Activated naive CD4-positive, alpha-beta T cell treated with anti-CD3 and anti-CD28 coated beads, Interleukin-2, amount 10 ng/mL, durations not matched to agents 7 days and 5 days (primary cell): ENCODE measurements around the gene CYTH4.
A peak's percentile ranks its signal among the peaks of the same experiment; 100 is the strongest.
"Not testable (repeated sequence)": the region's sequence is repeated elsewhere in the genome, so short reads cannot be mapped to it uniquely, and the experiment has no call there.

ENCODE experiments used
- CTCF ChIA-PET: fragments of 350-600 bp; sonication (Branson Sonifier 250); formaldehyde crosslinking; loops from one replicate; lab custom pipeline; 2021; ENCODE audit warnings: antibody characterized with exemption; lab: Charles Lee
- DNase-seq: peaks from one replicate; pipeline ENCODE4 v3.0.0-alpha.2; 2020
- H3K27ac Mint-ChIP-seq: one replicate; pipeline ENCODE4 v1.8.0; 2021; ENCODE audit warnings: mild to moderate bottlenecking, moderate library complexity, mixed read lengths
- H3K27me3 Mint-ChIP-seq: one replicate; pipeline ENCODE4 v1.8.0; 2021; ENCODE audit warnings: mild to moderate bottlenecking, mixed read lengths
- H3K36me3 Mint-ChIP-seq: one replicate; pipeline ENCODE4 v1.8.0; 2021; ENCODE audit warnings: mixed read lengths
- H3K4me1 Mint-ChIP-seq: one replicate; pipeline ENCODE4 v1.8.0; 2021; ENCODE audit warnings: mixed read lengths
- H3K4me3 Mint-ChIP-seq: one replicate; pipeline ENCODE4 v1.8.0; 2021; ENCODE audit warnings: mild to moderate bottlenecking, moderate library complexity, mixed read lengths
- H3K9me3 Mint-ChIP-seq: one replicate; pipeline ENCODE4 v1.8.0; 2021; ENCODE audit warnings: mixed read lengths

The CYTH4 gene

DNA sequence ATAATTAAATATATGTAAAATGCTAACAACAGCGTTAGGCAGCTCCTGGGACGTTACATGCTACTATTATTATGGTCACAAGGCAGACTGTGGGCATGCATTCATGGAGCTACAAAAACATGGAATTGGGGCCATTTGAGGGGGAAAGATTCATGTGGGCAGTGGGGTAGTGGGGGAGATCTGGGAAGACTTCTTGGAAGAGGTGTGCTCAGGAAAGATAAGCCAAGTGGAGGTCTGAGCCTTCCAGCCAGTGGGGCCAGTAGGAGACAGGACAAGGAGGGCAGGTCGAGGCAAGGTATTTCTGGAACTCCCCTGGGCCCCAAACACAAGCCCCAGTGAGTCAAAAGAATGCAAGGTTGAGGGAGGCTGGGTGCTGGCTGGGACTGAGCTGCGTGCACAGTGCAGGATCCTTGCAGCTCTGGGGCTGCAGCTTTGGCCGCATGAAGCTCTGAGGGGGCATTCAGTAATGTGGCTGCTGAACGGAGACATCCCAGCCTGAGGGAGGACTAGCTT, 35.4 kb downstream of the CYTH4 start:
- Mint-ChIP-seq H3K4me1 (peaks cover 35% of the 10 kb centered on the region), H3K4me3 (no peak overlapping the region), H3K27me3 (peaks cover 59% of the 10 kb centered on the region), H3K9me3 (no peaks in the 10 kb centered on the region), H3K27ac (peak overlapping the region; percentile 1), H3K36me3 (peaks cover 15% of the 10 kb centered on the region)
- CTCF ChIA-PET, result interaction anchor here (0.8 to 6.2 kb wide), 14 partner anchors 9 to 275 kb away, joined by 3 to 74 read pairs (median 6); partner anchors contain the start of gene ELFN2
- no peak for DNase-seq

DNA sequence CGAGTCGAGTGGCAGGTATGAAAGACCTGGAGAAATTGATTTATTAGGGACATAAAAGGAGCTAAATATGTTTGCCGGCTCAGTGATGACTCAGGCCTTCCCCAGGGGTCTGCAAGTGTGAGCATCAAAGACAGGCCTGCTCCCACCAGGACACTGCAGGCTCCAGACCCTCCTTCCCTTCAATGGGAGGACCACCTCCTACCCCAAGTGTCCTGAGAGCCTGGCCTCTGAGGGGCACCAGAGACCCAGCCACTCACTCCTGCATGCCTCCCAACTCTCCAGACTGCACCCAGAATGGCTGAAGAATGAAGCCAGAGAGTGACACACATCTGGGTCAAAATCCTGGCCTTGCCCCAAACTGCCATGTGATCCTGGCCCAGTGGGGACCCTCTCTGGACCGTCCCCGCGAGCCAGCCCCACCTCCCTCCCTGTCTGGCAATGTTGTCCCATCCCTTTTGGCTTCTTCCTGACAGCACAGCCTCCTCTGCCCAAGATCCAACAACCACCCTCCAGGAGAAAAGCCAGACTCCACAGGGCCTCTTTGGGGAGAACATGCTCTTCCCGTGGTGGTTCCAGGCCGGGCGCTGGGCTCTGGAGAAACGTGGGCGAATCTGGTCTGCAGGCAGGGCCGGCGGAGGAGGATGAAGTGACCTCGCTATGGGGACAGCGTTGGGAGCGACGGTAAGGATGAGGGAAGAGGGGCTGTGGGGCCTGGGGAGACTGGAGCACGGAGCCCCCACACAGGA, 36.2 kb downstream of the CYTH4 start:
- Mint-ChIP-seq H3K4me1 (peaks cover 30% of the 10 kb centered on the region), H3K27me3 (peaks cover 67% of the 10 kb centered on the region), H3K36me3 (peaks cover 9% of the 10 kb centered on the region), H3K9me3 (no peaks in the 10 kb centered on the region), H3K27ac (no peak overlapping the region), H3K4me3 (no peak overlapping the region)
- DNase-seq, result no peak
- CTCF ChIA-PET, result interaction anchor here (0.8 to 6.2 kb wide), 9 partner anchors 13 to 274 kb away, joined by 3 to 74 read pairs (median 6); partner anchors contain the start of gene ELFN2

DNA sequence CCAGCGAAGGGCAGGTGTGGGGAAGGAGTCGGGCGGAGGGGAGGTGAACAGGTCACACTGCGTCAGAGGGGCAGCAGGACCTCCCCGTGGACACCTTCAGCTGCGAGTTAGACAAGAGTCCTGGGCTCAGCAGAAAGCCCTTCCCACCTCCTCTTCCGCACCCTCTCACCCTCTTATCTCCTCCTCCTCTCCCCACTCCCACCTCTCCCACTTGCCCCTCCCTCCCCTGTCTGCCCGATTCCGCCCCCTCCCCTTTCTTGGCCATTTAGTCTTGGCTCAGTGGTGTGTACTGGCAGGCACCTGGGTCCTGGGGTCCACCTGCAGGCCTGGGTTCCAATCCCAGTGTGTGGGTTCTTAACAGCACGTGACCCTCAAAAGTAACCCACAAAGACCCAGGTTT, 37.2 kb downstream of the CYTH4 start:
- peaks cover 2% of the 10 kb centered on the region for H3K36me3 Mint-ChIP-seq
- no peak for DNase-seq
- peaks cover 76% of the 10 kb centered on the region for H3K27me3 Mint-ChIP-seq
- CTCF ChIA-PET, result no interaction called here
- H3K27ac Mint-ChIP-seq, result no peak overlapping the region
- no peaks in the 10 kb centered on the region for H3K9me3 Mint-ChIP-seq
- peaks cover 22% of the 10 kb centered on the region for H3K4me1 Mint-ChIP-seq
- H3K4me3 Mint-ChIP-seq, result no peak overlapping the region

DNA sequence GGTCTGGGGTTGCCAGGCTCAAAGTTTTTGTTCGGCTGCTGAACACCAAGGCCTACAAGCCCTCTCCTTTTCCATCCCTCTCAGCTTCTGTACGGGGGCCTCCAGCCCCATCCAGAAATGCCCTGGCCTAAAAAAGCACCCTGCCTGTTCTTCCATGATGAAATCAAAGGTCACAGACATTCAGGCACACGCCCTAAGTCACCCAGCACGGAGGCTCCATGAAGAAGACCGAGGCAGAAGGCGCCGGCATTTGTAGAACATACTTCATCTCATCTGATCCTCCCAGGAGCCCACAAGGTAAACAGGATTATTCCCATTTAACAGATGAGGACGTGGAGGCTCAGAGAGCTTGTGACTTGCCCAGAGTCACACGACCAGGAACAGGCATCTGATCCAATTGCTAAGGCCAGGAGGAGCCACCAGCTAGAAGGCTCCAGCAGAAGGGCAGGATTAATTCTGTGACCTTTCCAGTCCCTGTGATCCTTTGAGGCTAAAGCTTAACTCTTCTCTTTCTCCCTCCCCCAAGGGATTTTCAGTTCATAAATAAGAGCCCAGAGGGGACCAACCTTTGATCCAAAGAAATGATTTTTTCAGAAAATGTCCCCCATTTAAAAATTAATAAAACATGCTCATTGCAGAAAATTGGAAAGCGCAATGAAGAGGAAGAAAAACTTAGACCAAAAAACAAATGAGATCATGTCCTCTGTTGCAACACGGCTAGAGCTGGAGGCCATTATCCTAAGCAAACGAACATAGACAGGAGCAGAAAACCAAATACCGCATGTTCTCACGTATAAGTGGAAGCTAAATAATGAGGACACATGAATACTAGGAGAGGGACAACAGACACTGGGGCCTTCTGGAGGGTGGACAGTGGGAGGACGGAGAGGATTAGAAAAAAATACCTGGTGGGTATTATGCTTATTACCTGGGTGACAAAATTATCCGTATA, 38.7 kb downstream of the CYTH4 start:
- CTCF ChIA-PET, result no interaction called here

DNA sequence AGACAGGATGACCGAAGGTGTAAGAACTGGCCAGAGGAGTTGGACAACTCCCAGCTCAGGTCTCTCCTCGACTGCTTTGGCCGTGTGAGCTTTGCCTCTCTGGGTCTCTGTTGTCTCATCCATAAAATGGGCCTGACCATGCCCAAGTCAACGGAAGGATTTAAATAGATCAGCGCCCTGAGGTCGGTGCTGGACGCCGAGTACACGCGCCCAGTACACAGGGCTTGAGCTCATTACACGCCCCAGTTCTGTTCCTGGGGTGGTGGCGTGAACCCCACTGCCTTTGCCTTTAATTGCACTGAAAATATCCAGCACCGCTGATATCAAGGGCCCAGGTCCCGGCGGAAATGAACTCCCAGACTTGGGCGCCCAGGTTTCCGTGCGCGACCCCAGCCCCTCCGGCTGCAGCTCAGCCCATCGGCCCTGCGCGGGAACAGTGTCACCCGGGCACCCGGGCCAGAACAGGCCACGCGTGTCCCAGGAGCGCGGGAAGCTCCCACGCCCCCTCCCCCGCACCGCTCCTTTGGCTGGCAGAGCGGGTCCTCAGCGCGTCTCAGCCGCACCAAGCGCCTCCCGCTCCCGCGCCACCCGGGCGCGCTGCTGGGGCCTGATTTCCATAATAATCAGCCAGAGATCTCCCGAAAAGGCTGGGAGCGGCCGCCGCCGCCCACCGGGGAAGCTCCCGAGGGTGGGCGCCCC, 42.2 kb downstream of the CYTH4 start:
- no peak for DNase-seq
- Mint-ChIP-seq H3K27me3 (peaks cover 100% of the 10 kb centered on the region), H3K27ac (no peak overlapping the region), H3K4me1 (no peaks in the 10 kb centered on the region), H3K36me3 (no peaks in the 10 kb centered on the region), H3K4me3 (no peak overlapping the region), H3K9me3 (no peaks in the 10 kb centered on the region)
- CTCF ChIA-PET, result interaction anchor here (0.8 to 1.4 kb wide), 6 partner anchors 10 to 148 kb away, joined by 3 to 5 read pairs (median 4); no protein-coding TSS in a partner anchor

More for the DNA sequence above, 38.7 kb downstream of the CYTH4 start:
- no peaks in the 10 kb centered on the region for H3K36me3 Mint-ChIP-seq
- H3K4me1 Mint-ChIP-seq, result peaks cover 10% of the 10 kb centered on the region
- peaks cover 92% of the 10 kb centered on the region for H3K27me3 Mint-ChIP-seq
- no peak for DNase-seq
- no peaks in the 10 kb centered on the region for H3K9me3 Mint-ChIP-seq
- H3K4me3 Mint-ChIP-seq, result no peak overlapping the region
- no peak overlapping the region for H3K27ac Mint-ChIP-seq

DNA sequence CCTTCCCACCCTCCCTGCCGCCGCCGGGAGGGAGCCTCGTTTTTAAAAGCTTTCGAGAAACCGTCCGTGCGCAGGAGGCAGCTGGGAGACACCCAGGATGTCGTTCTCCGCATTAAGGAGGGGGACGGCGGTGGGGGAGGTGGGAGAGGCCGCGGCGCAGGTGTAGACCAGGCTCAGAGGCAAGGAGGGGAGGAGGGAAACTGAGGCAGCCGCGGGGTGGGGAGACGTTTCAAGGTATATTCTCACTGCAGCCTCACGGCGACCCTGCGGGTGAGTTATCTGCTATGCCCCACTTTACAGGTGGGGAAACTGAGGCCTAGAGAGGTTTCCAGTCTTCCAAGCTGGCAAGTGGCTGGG, 42.7 kb downstream of the CYTH4 start:
- DNase-seq, result no peak
- H3K9me3 Mint-ChIP-seq, result no peaks in the 10 kb centered on the region
- H3K4me3 Mint-ChIP-seq, result no peak overlapping the region
- peaks cover 100% of the 10 kb centered on the region for H3K27me3 Mint-ChIP-seq
- no peak overlapping the region for H3K27ac Mint-ChIP-seq
- H3K4me1 Mint-ChIP-seq, result no peaks in the 10 kb centered on the region
- CTCF ChIA-PET, result interaction anchor here (0.8 to 1.4 kb wide), 4 partner anchors 9 to 147 kb away, joined by 3 to 5 read pairs (median 4); no protein-coding TSS in a partner anchor
- H3K36me3 Mint-ChIP-seq, result no peaks in the 10 kb centered on the region

DNA sequence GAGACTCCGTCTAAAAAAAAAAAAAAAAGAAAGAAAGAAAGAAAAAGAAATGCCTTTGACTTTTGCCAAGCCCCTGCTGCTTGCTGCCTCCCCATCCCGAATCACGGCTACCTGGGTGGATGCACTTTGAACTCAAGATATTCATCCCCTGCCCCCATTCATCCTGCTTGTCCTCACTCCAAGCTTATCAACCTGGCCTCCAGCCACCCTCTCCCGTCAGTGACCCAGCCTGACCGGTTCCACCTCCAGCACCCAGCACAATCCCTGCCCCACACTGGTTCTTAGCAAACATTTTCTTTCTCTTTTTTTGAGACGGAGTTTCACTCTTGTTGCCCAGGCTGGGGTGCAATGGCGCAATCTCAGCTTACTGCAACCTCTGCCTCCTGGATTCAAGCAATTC, 44.4 kb downstream of the CYTH4 start:
- CTCF ChIA-PET, result interaction anchor here (1.5 kb wide), 1 partner anchor 9 kb away, joined by 3 read pairs; no protein-coding TSS in a partner anchor
- Mint-ChIP-seq H3K4me1 (no peaks in the 10 kb centered on the region), H3K4me3 (no peak overlapping the region), H3K36me3 (no peaks in the 10 kb centered on the region), H3K27ac (no peak overlapping the region), H3K9me3 (no peaks in the 10 kb centered on the region), H3K27me3 (peaks cover 100% of the 10 kb centered on the region)
- DNase-seq, result no peak

DNA sequence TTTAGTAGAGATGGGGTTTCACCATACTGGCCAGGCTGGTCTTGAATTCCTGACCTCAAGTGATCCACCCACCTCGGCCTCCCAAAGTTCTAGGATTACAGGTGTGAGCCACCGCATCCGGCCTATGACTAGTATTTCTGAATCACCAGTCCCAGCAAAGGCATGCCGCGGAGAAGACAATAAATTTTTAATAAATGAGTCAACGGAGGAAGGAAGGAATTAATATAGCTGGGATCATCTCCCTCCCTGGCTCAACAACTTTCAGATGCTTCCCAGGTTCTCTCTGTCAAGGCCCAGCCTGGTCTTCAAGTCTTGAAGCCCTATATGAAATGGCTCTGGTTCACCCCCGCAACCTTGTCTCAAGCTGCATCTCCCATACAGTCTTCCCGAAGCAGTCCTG, 45.7 kb downstream of the CYTH4 start:
- no peaks in the 10 kb centered on the region for H3K4me1 Mint-ChIP-seq
- peaks cover 100% of the 10 kb centered on the region for H3K27me3 Mint-ChIP-seq
- H3K36me3 Mint-ChIP-seq, result no peaks in the 10 kb centered on the region
- no peak overlapping the region for H3K27ac Mint-ChIP-seq
- no peak for DNase-seq
- CTCF ChIA-PET, result interaction anchor here (0.6 to 1.5 kb wide), 3 partner anchors 10 to 100 kb away, joined by 3 to 5 read pairs (median 3); no protein-coding TSS in a partner anchor
- no peaks in the 10 kb centered on the region for H3K9me3 Mint-ChIP-seq
- H3K4me3 Mint-ChIP-seq, result no peak overlapping the region

DNA sequence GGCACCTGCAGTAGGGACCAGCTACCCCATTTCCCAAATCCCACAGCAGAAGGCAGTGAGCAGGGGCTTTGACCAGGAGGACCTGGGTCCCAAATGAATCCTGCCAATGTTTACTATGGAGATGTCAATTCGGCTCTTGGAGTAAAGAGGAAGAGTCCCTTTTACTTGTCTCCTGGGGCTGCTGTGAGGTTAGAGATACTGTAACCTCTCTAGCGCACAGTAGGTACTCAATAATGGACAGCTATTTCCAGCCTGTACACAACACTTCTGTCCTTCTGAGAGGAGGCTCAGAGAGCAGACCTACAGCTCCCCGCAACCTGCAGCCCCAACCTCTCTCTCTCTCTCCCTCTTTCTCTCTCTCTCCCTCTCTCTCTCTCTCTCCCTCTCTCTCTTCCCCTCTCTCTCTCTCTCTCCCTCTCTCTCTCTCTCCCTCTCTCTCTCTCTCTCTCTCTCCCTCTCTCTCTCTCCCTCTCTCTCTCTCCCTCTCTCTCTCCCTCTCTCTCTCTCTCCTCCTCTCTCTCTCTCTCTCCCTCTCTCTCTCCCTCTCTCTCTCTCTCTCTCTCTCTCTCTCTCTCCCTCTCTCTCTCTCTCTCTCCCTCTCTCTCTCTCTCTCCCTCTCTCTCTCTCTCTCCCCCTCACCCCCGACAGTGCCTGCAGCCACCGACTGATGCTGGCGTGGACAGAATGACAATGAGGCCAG, 46.4 kb downstream of the CYTH4 start:
- not testable (repeated sequence) for H3K27ac Mint-ChIP-seq, H3K36me3 Mint-ChIP-seq, H3K9me3 Mint-ChIP-seq, H3K4me1 Mint-ChIP-seq, H3K4me3 Mint-ChIP-seq, DNase-seq
- CTCF ChIA-PET, result interaction anchor here (1.5 kb wide), 1 partner anchor 100 kb away, joined by 5 read pairs; no protein-coding TSS in a partner anchor
- H3K27me3 Mint-ChIP-seq, result peaks cover 100% of the 10 kb centered on the region

DNA sequence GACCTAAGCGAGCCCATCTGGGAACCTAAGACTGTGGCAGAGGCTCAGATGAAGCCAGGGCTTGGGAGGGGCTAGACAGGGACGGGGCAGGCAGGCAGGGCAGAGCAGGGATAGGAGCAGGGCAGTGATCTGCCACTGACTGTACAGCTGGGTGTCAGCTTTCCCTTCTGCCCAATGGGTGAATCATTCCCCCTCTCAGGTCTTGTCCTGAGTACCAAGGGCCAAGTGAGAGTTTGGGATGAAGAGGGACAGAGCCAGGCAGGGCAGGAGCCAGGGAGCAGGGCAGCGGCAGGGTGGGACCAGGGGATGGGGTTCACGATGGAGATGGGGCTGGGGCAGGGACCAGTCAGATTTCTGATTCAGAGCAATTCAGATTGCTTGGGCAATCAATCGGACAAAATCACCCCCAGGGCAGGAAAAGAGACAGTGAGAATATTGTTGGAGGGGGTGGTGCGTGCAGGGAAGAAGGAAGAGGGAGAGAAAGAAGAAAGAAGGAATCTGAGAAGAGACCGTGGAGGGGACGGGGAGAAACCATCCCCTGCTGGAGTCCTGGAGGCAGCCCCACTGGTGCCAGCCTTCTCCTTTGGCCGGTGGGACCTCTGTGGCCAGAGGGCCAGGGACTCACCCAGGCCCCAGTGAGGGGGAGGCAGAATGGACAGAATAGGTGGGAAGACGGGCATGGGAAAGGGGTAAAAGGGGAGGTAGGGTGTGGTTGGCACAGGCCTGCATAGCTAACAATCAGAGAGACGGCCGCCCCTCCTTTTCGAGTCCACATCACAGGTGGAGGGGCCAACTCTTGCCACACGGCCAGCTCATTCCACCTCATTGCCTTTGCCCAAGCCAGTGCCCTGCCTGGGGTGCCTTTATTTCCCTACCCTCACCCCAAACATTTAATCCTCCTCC, 47.2 kb downstream of the CYTH4 start:
- DNase-seq, result no peak
- H3K4me3 Mint-ChIP-seq, result no peak overlapping the region
- no peaks in the 10 kb centered on the region for H3K36me3 Mint-ChIP-seq
- H3K9me3 Mint-ChIP-seq, result no peaks in the 10 kb centered on the region
- peaks cover 100% of the 10 kb centered on the region for H3K27me3 Mint-ChIP-seq
- H3K27ac Mint-ChIP-seq, result no peak overlapping the region
- CTCF ChIA-PET, result interaction anchor here (1.1 to 1.5 kb wide), 3 partner anchors 13 to 128 kb away, joined by 3 to 5 read pairs (median 4); no protein-coding TSS in a partner anchor
- H3K4me1 Mint-ChIP-seq, result peaks cover 4% of the 10 kb centered on the region

DNA sequence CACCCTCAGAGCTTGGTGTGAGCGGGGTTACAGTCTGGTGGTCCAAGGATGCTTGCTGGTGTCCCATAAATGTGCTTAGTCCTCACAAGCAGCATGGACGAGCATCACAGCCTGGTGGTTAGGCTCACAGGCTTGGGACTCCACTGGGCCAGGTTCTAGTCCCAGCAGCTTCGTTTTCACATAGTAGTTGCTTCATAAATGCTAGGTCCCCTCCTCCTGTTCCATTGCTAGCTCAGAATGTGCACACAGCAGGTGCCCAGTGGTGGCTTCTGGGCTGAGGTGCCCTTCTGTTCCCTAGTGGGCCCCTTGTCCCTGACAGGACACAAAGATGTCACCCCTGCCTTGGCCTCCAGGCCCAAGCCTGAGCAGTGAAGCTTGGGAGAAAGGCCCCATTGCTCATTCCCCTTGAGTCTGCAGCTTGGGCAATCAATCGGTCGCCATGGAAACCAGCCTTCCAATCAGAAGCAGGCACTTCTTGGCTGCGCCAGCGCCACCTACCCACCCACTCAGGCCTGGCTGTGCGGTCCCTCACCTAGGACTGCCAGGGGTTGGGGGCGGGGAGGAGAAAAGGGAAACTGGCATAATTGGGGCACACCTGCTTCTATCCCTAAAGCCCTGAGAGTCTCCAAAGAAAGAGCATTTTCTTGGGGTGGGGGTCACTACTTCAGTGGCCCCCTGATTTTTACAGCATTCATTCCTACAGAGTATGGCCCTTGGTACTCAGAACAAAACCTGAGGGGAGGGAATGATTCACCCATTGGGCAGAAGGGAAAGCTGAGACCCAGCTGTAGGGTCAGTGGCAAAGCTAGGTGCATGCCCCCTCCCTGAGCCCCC, 48.1 kb downstream of the CYTH4 start:
- CTCF ChIA-PET, result interaction anchor here (1.1 to 2.5 kb wide), 5 partner anchors 10 to 128 kb away, joined by 3 to 15 read pairs (median 4); no protein-coding TSS in a partner anchor
- no peaks in the 10 kb centered on the region for H3K9me3 Mint-ChIP-seq
- DNase-seq, result peak; percentile 56
- peaks cover 100% of the 10 kb centered on the region for H3K27me3 Mint-ChIP-seq
- no peaks in the 10 kb centered on the region for H3K36me3 Mint-ChIP-seq
- peaks cover 7% of the 10 kb centered on the region for H3K4me1 Mint-ChIP-seq
- no peak overlapping the region for H3K4me3 Mint-ChIP-seq
- no peak overlapping the region for H3K27ac Mint-ChIP-seq
